Gastrocnemius medialis (tissue), 4 donors: Measurements from ENCODE around the gene DUSP2.

Experiments
- CTCF ChIP-seq, 5 experiments: fragments of 450-650 bp in 3 of 5; fragments of 200-600 bp in 2 of 5; sonication (generic) in 2 of 5; IDR thresholded peaks in 4 of 5; conservative IDR thresholded peaks in 1 of 5; 1 replicate in 4 of 5; 2 replicates in 1 of 5; pipeline ENCODE4 v1.5.1; 2016 to 2019; ENCODE audit warnings: antibody characterized with exemption in 5 of 5, mild to moderate bottlenecking in 3 of 5, moderate library complexity in 3 of 5
- POLR2A ChIP-seq, 2 donors: fragments of 450-650 bp; IDR thresholded peaks; one replicate each; pipeline ENCODE4 v1.6.1; 2017; ENCODE audit warnings: antibody characterized with exemption in 2 of 2, mild to moderate bottlenecking in 2 of 2, moderate library complexity in 2 of 2

- TF ChIP-seq CTCF (IDR thresholded peaks at IDR 0.05 in 4 of 5, conservative IDR thresholded peaks at IDR 0.05 in 1 of 5) (no peak), POLR2A (IDR thresholded peaks at IDR 0.05) (no peak)
These were observed 46.9 kb upstream of the DUSP2 start for GRCh38 chr2:96191937-96192670.
